Measurements from ENCODE around the gene ECSCR.

- TF ChIP-seq CTCF (IDR thresholded peaks at IDR 0.05) (no peak), EZH2 (IDR thresholded peaks at IDR 0.05; ENCODE audit: borderline replicate concordance, insufficient read depth, low read depth, low read length, poor library complexity, severe bottlenecking) (no peak)
These were observed 55.0 kb downstream of the ECSCR start for GRCh38 chr5:139407517-139407916.

Data from B cell (primary cell).